ENCODE measurements around the gene GRK5. TPM values are rescaled to one million over a fixed set of nuclear protein-coding genes. Genes with fewer than 3 reads are reported as not detected.

The GRK5 gene
- total and polyA plus RNA-seq, 4 donors, result 18.5 to 43.1 (median 40.3) TPM

GRCh38 chr10:119211625-119212441 is 4.5 kb downstream of the GRK5 start:
- H3K4me1 ChIP-seq (ENCODE audit: control insufficient read depth in 5 of 5, insufficient read depth in 5 of 5, low read length in 5 of 5), result peaks cover 0 to 73% (median 32%) of the 10 kb centered on the region in 5 donors
- no peak for TF ChIP-seq CTCF (IDR thresholded peaks at IDR 0.05; ENCODE audit: control extremely low read depth, extremely low read depth)
- H3K4me3 ChIP-seq, result no peak overlapping the region
- H3K9ac ChIP-seq (ENCODE audit: insufficient read depth in 1 of 2, low read length in 2 of 2), result peak overlapping the region in 1 of 2 donors; percentile 88
- DNase-seq (peak in 2 of 3 donors; percentile 50 to 59), ATAC-seq (ENCODE audit: insufficient read depth, low FRiP score) (no peak)
- H3K36me3 ChIP-seq (ENCODE audit: control insufficient read depth in 4 of 4, insufficient read depth in 4 of 4, low read length in 4 of 4), result peaks cover 0 to 9% (median 4%) of the 10 kb centered on the region in 4 donors
- H3K27ac ChIP-seq (ENCODE audit: low read depth in 1 of 2, low read length in 1 of 2), result peak overlapping the region; percentile 74 to 86
- H3K27me3 ChIP-seq (ENCODE audit: control insufficient read depth in 3 of 3, insufficient read depth in 3 of 3, low read length in 2 of 3), result no peaks in the 10 kb centered on the region
- 23 to 27% methylated on average over 12 of the region's 12 CpGs for WGBS, 2 donors
- no peaks in the 10 kb centered on the region for H3K9me3 ChIP-seq (ENCODE audit: control insufficient read depth in 4 of 4, insufficient read depth in 3 of 4, low read length in 3 of 4)

GRCh38 chr10:119215371-119215770 is 8.0 kb downstream of the GRK5 start:
- Histone ChIP-seq H3K4me3 (no peak overlapping the region), H3K9me3 (ENCODE audit: control insufficient read depth in 4 of 4, insufficient read depth in 3 of 4, low read length in 3 of 4) (no peaks in the 10 kb centered on the region), H3K27ac (ENCODE audit: low read depth in 1 of 2, low read length in 1 of 2) (no peak overlapping the region), H3K36me3 (ENCODE audit: control insufficient read depth in 4 of 4, insufficient read depth in 4 of 4, low read length in 4 of 4) (peaks cover 0 to 9% (median 5%) of the 10 kb centered on the region in 4 donors), H3K27me3 (ENCODE audit: control insufficient read depth in 3 of 3, insufficient read depth in 3 of 3, low read length in 2 of 3) (no peaks in the 10 kb centered on the region), H3K4me1 (ENCODE audit: control insufficient read depth in 5 of 5, insufficient read depth in 5 of 5, low read length in 5 of 5) (peaks cover 7 to 91% (median 40%) of the 10 kb centered on the region in 5 donors), H3K9ac (ENCODE audit: insufficient read depth in 1 of 2, low read length in 2 of 2) (no peak overlapping the region)
- 66 to 78% methylated on average over 2 of the region's 2 CpGs for WGBS, 2 donors
- DNase-seq (no peak), ATAC-seq (ENCODE audit: insufficient read depth, low FRiP score) (no peak)
- no peak for TF ChIP-seq CTCF (IDR thresholded peaks at IDR 0.05; ENCODE audit: control extremely low read depth, extremely low read depth)

GRCh38 chr10:119216127-119216526 is 8.8 kb downstream of the GRK5 start:
- Histone ChIP-seq H3K4me1 (ENCODE audit: control insufficient read depth in 5 of 5, insufficient read depth in 5 of 5, low read length in 5 of 5) (peaks cover 7 to 91% (median 40%) of the 10 kb centered on the region in 5 donors), H3K27ac (ENCODE audit: low read depth in 1 of 2, low read length in 1 of 2) (peak overlapping the region in 1 of 2 donors; percentile 20)

More at GRCh38 chr10:119216127-119216526, 8.8 kb downstream of the GRK5 start:
- Histone ChIP-seq H3K36me3 (ENCODE audit: control insufficient read depth in 4 of 4, insufficient read depth in 4 of 4, low read length in 4 of 4) (peaks cover 0 to 9% (median 5%) of the 10 kb centered on the region in 4 donors), H3K9me3 (ENCODE audit: control insufficient read depth in 4 of 4, insufficient read depth in 3 of 4, low read length in 3 of 4) (no peaks in the 10 kb centered on the region), H3K4me3 (no peak overlapping the region), H3K9ac (ENCODE audit: insufficient read depth in 1 of 2, low read length in 2 of 2) (no peak overlapping the region), H3K27me3 (ENCODE audit: control insufficient read depth in 3 of 3, insufficient read depth in 3 of 3, low read length in 2 of 3) (no peaks in the 10 kb centered on the region)
- no peak for TF ChIP-seq CTCF (IDR thresholded peaks at IDR 0.05; ENCODE audit: control extremely low read depth, extremely low read depth)
- no peak for DNase-seq
- no peak for ATAC-seq (ENCODE audit: insufficient read depth, low FRiP score)
- 74 to 83% methylated on average over 5 of the region's 5 CpGs for WGBS, 2 donors

All from lung (tissue), 12 donors.